IMR-90 (cell line): ENCODE results near the gene IFNGR1. TPM values are rescaled to one million over a fixed set of nuclear protein-coding genes. Genes with fewer than 3 reads are reported as not detected.

Source experiments
- ATAC-seq: fragments of 200-7000 bp; cut with Tn5 transposase; 2 replicates; pipeline ENCODE4 v1.9.1; 2020; ENCODE audit warnings: low read depth, mild to moderate bottlenecking, moderate library complexity
- BruUV-seq: library from RNA; stranded (reverse); fragments of 400-500 nt; replicated peaks from 2 replicates; lab custom pipeline; 2021; lab: Mats Ljungman, UMichigan
- CTCF ChIA-PET: fragments of 300-600 bp; formaldehyde crosslinking; extraction: SDS; loops from one replicate; lab custom pipeline; 2021; ENCODE audit warnings: antibody characterized with exemption; lab: Yijun Ruan, JAX
- POLR2A ChIA-PET: fragments of 300-600 bp; sonication (Branson Sonifier 250); formaldehyde crosslinking; loops from one replicate; lab custom pipeline; 2022; ENCODE audit warnings: antibody characterized with exemption; ENCODE audit not compliant: unreplicated experiment; lab: Charles Lee
- DNase-seq: peaks from one replicate; pipeline ENCODE4 v3.0.0; 2013
- H2AFZ ChIP-seq: replicated peaks from 2 replicates; pipeline ENCODE3; 2013; ENCODE audit warnings: low read length, mild to moderate bottlenecking; ENCODE audit not compliant: poor library complexity
- H2AK5ac ChIP-seq: 2 replicates; pipeline ENCODE4 v1.6.1; 2013; ENCODE audit warnings: low read depth, low read length, inconsistent platforms
- H2AK9ac ChIP-seq: replicated peaks from 2 replicates; pipeline ENCODE3; 2013; ENCODE audit warnings: mild to moderate bottlenecking, low read depth, low read length, moderate library complexity; ENCODE audit not compliant: poor library complexity
- H2BK120ac ChIP-seq: 2 replicates; pipeline ENCODE4 v1.6.1; 2013; ENCODE audit warnings: low read depth, low read length, inconsistent platforms
- H2BK15ac ChIP-seq: 3 replicates; pipeline ENCODE4 v1.6.1; 2013; ENCODE audit warnings: low read depth, low read length, inconsistent platforms
- H2BK20ac ChIP-seq: 2 replicates; pipeline ENCODE4 v1.6.1; 2013; ENCODE audit warnings: low read depth, mild to moderate bottlenecking, inconsistent platforms, low read length, moderate library complexity
- H2BK5ac ChIP-seq: 2 replicates; pipeline ENCODE4 v1.6.1; 2013; ENCODE audit warnings: mild to moderate bottlenecking, low read depth, low read length, inconsistent platforms; ENCODE audit not compliant: poor library complexity, severe bottlenecking
- H3K14ac ChIP-seq: replicated peaks from 2 replicates; pipeline ENCODE4 v1.6.1; 2013; ENCODE audit warnings: low read depth, low read length, inconsistent platforms
- H3K18ac ChIP-seq: 2 replicates; pipeline ENCODE4 v1.6.1; 2013; ENCODE audit warnings: low read depth, low read length, control low read depth
- H3K23ac ChIP-seq: 2 replicates; pipeline ENCODE4 v1.6.1; 2013; ENCODE audit warnings: low read depth, low read length, inconsistent platforms
- H3K27ac ChIP-seq: 2 replicates; pipeline ENCODE4 v1.5.1; 2013; ENCODE audit warnings: mild to moderate bottlenecking, control low read depth, low read length; ENCODE audit not compliant: insufficient read depth
- H3K27me3 ChIP-seq: 2 replicates; pipeline ENCODE4 v1.6.1; 2013; ENCODE audit warnings: low read length; ENCODE audit not compliant: control insufficient read depth, insufficient read depth
- H3K36me3 ChIP-seq: 2 replicates; pipeline ENCODE4 v1.6.1; 2013; ENCODE audit warnings: low read length, mixed read lengths; ENCODE audit not compliant: control insufficient read depth, insufficient read depth
- H3K4ac ChIP-seq: 2 replicates; pipeline ENCODE4 v1.6.1; 2013; ENCODE audit warnings: low read depth, low read length, inconsistent platforms
- H3K4me1 ChIP-seq: 2 replicates; pipeline ENCODE4 v1.6.1; 2013; ENCODE audit warnings: low read length, mixed read lengths; ENCODE audit not compliant: control insufficient read depth, insufficient read depth
- H3K4me2 ChIP-seq: 2 replicates; pipeline ENCODE4 v1.6.1; 2013; ENCODE audit warnings: low read depth, mild to moderate bottlenecking, control low read depth, low read length, moderate library complexity
- H3K4me3 ChIP-seq: 2 replicates; pipeline ENCODE4 v1.5.1; 2013; ENCODE audit warnings: low read depth, mild to moderate bottlenecking, control low read depth, low read length, moderate library complexity; ENCODE audit not compliant: insufficient read depth
- H3K56ac ChIP-seq: 2 replicates; pipeline ENCODE4 v1.6.1; 2013; ENCODE audit warnings: low read length, inconsistent platforms; ENCODE audit not compliant: insufficient read depth; ENCODE audit errors: extremely low read depth
- H3K79me1 ChIP-seq, 2 experiments: 2 replicates each; pipeline ENCODE4 v1.6.1; 2013; ENCODE audit warnings: low read length in 2 of 2, inconsistent platforms in 1 of 2, low read depth in 1 of 2
- H3K9ac ChIP-seq: 2 replicates; pipeline ENCODE4 v1.6.1; 2013; ENCODE audit warnings: low read depth, low read length, control low read depth
- H3K9me1 ChIP-seq: 2 replicates; pipeline ENCODE4 v1.6.1; 2013; ENCODE audit warnings: low read length, inconsistent platforms; ENCODE audit not compliant: insufficient read depth
- H3K9me3 ChIP-seq: 2 replicates; pipeline ENCODE4 v1.6.1; 2013; ENCODE audit warnings: low read length; ENCODE audit not compliant: control insufficient read depth, insufficient read depth
- H4K20me1 ChIP-seq: 2 replicates; pipeline ENCODE4 v1.6.1; 2013; ENCODE audit warnings: low read length, inconsistent platforms; ENCODE audit not compliant: insufficient read depth
- H4K5ac ChIP-seq: 2 replicates; pipeline ENCODE4 v1.6.1; 2013; ENCODE audit warnings: mild to moderate bottlenecking, low read depth, low read length, control low read depth
- H4K8ac ChIP-seq, 2 experiments: 2 replicates each; pipeline ENCODE4 v1.6.1; 2013; ENCODE audit warnings: low read depth in 2 of 2, low read length in 2 of 2, control low read depth in 1 of 2, inconsistent platforms in 1 of 2
- H4K91ac ChIP-seq: 2 replicates; pipeline ENCODE4 v1.6.1; 2013; ENCODE audit warnings: low read depth, low read length, inconsistent platforms; ENCODE audit not compliant: insufficient read depth
- CEBPB ChIP-seq: IDR thresholded peaks from 2 replicates; pipeline ENCODE4 v1.6.1; 2012; ENCODE audit warnings: low read depth, low read length, improper control_type of control experiment
- CHD1 ChIP-seq: IDR thresholded peaks from 2 replicates; pipeline ENCODE4 v1.6.1; 2012; ENCODE audit warnings: low read depth, low read length, improper control_type of control experiment
- FOS ChIP-seq: fragments of 150-350 bp; IDR thresholded peaks from 2 replicates; pipeline ENCODE4 v1.6.1; 2016; ENCODE audit warnings: low read depth, low read length
- SMC3 ChIP-seq: fragments of 150-350 bp; IDR thresholded peaks from 2 replicates; pipeline ENCODE4 v1.6.1; 2016; ENCODE audit warnings: low read depth, mild to moderate bottlenecking, antibody characterized with exemption, low read length, moderate library complexity
- WGBS, 2 experiments: methylation state at CpG; one replicate each; pipeline versions ENCODE4 v1.1.5 to v1.1.7; 2013; ENCODE audit warnings: missing lambda C conversion rate in 2 of 2; ENCODE audit not compliant: insufficient read length in 1 of 2; ENCODE audit errors: extremely low coverage in 2 of 2; 5-methylcytosine and 5-hydroxymethylcytosine counted together
- dilution Hi-C: fragments of 300-500 bp; cut with HindIII; formaldehyde crosslinking; loops from one replicate; pipeline ENCODE4 v1.14.3; 2018; ENCODE audit warnings: low sequenced_read_pairs; ENCODE audit not compliant: unreplicated experiment
- in situ Hi-C: fragments of 300-500 bp; cut with MboI; formaldehyde crosslinking; loops from 3 replicates; pipeline ENCODE4 v1.14.3; 2019; ENCODE audit warnings: low sequenced_read_pairs, inconsistent platforms, mixed read lengths
- intact Hi-C: fragments of 100-400 bp; cut with micrococcal nuclease; formaldehyde crosslinking; loops from 2 replicates; pipeline ENCODE4 v1.10.0; 2022
- polyA plus RNA-seq, 3 experiments: library from polyadenylated mRNA; depleted of rRNA; stranded (reverse); fragments of >200 nt; gene quantifications; 2 replicates each; pipeline ENCODE4 v1.2.3, GENCODE V29; 2012; ENCODE audit warnings: low replicate concordance in 1 of 3
- total RNA-seq: library from RNA; depleted of rRNA; stranded (reverse); fragments of >200 nt; gene quantifications from 2 replicates; pipeline ENCODE4 v1.2.3, GENCODE V29; 2012

Gene IFNGR1
- total and polyA plus RNA-seq, 2 of the 4 experiments (the other 2 are of a cell fraction), result 19.1 to 25.6 TPM

- TF ChIP-seq FOS, result no peak
Observed at GRCh38 chr6:137219664-137220252, 573 bp upstream of the IFNGR1 start (continued).

- TF ChIP-seq CEBPB (peak; percentile 37; the same call in 1 of the 2 replicates), CHD1 (peak; percentile 28; the same call in 1 of the 2 replicates), FOS (0 out of 2 replicates have a peak, but pooled peaks have one; percentile 2), SMC3 (no peak)
Observed at GRCh38 chr6:137218473-137218916, 690 bp downstream of the IFNGR1 start.

More at GRCh38 chr6:137218473-137218916, 690 bp downstream of the IFNGR1 start:
- Histone ChIP-seq H4K8ac (peak overlapping the region; percentile 92 to 98; a peak in 3 of 4 replicates), H3K79me1 (peaks cover 19 to 38% of the 10 kb centered on the region in 2 experiments; a peak in 3 of 4 replicates), H3K4me1 (peaks cover 5% of the 10 kb centered on the region), H2AK9ac (peak overlapping the region; percentile 82), H2BK20ac (no peak overlapping the region), H3K9me1 (peaks cover 6% of the 10 kb centered on the region), H3K4ac (peak overlapping the region; percentile 69), H3K27ac (peak overlapping the region; percentile 99), H3K4me3 (peak overlapping the region; percentile 96), H2BK120ac (no peak overlapping the region), H4K20me1 (peaks cover 27% of the 10 kb centered on the region), H2BK5ac (peak overlapping the region; percentile 95), H3K27me3 (no peaks in the 10 kb centered on the region), H3K23ac (peak overlapping the region; percentile 57), H2AFZ (peak overlapping the region; percentile 100), H4K91ac (peak overlapping the region; percentile 29), H3K14ac (peak overlapping the region; percentile 79), H3K18ac (peak overlapping the region; percentile 15), H3K56ac (peak overlapping the region; percentile 75; the same call in 1 of the 2 replicates), H2BK15ac (peak overlapping the region; percentile 15; the same call in 1 of the 3 replicates), H2AK5ac (peak overlapping the region; percentile 45; the same call in 1 of the 2 replicates), H3K9ac (peak overlapping the region; percentile 99), H3K36me3 (no peaks in the 10 kb centered on the region), H4K5ac (peak overlapping the region; percentile 6; the same call in 1 of the 2 replicates), H3K4me2 (peak overlapping the region; percentile 92), H3K9me3 (no peaks in the 10 kb centered on the region)
- WGBS, 2 experiments, result no CpG with 5 or more reads among the region's 13 CpGs
- dilution Hi-C loops (no loop called here), intact Hi-C loops (no loop called here), in situ Hi-C loops (no loop called here)
- ATAC-seq, result peak; percentile 30
- no TSS peak for BruUV-seq
- ChIA-PET POLR2A (no interaction called here), CTCF (no interaction called here)
- peak; percentile 52 for DNase-seq
